ENCODE measurements around the gene TCERG1L.
"Not testable (repeated sequence)": the region's sequence is repeated elsewhere in the genome, so short reads cannot be mapped to it uniquely, and the experiment has no call there.

TCERG1L gene

DNA sequence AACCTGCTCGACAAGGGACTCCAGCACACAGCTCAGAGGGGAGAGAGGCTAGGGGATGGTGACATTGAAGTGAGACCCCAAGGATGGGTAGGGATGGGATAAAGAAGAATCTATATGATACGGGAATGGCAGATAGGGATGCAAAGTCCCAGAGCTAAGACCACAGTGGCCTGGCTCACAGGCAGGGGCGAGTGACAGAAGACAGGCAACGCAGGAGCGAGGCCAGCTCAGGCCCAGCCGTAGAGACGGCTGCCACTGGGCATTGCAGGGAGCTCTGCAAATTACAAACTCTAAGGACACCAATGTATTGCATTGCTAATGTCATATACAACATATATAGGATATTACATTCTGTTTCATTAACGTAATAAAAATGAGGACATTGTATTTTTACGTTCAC, 131.4 kb downstream of the TCERG1L start:
- DNase-seq = no peak

DNA sequence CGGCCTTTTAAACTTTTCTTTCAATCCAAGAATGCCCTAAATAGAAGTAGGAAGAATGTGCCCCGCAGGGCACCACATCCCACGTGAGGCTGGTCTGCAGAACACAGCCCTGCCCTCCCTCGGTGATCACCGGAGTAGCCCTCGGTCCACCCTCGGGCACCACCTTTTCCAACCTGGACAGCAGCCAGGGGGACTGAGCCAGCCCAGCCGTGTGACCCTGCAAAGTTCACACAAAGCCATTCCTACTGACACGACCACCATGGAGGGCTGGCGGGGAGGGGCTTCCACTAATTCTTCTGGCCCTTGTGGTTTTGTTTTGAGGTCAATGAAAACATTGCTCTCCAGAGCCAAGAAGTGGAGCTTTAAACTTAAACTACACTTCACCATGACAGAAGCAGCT, 132.2 kb downstream of the TCERG1L start:
- DNase-seq = no peak

DNA sequence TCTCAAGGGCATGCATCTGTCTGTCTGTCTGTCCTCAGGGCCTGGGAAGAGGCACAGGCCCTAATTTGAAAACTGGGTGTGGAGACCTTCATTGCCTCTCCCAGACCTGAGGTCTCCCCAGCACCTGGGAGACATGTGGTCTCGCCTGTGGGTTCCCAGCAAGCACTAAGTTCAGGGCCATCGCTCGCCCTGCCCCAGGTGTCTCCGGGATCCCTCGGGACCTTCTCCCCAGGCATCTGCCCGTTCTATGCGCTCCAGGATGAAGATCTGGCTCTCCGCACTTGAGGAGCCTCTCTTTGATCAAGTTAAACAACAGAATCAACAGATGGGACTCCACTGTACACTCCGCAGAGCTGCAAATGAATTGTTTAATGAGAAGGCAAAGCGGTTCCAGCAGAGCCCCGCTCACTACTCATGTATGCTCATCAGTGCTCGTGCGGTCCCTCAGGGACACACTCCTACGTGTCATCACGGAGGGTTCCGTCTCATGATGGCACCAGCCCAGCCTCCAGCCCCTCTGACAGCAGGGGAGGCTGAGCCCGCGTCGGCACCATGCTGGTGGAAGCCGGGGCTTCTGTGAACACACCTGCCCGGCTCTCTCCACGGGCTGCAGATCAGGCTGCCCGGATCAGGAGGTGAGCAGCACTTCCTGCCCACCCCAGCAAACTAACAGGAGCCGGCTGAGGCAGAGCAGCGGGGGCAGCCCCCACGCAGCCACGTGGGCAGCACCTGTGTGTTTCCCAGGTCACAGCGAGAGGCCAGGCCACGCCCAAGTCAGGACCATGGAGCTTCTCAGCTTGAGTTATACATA, 132.8 kb downstream of the TCERG1L start:
- DNase-seq = no peak

DNA sequence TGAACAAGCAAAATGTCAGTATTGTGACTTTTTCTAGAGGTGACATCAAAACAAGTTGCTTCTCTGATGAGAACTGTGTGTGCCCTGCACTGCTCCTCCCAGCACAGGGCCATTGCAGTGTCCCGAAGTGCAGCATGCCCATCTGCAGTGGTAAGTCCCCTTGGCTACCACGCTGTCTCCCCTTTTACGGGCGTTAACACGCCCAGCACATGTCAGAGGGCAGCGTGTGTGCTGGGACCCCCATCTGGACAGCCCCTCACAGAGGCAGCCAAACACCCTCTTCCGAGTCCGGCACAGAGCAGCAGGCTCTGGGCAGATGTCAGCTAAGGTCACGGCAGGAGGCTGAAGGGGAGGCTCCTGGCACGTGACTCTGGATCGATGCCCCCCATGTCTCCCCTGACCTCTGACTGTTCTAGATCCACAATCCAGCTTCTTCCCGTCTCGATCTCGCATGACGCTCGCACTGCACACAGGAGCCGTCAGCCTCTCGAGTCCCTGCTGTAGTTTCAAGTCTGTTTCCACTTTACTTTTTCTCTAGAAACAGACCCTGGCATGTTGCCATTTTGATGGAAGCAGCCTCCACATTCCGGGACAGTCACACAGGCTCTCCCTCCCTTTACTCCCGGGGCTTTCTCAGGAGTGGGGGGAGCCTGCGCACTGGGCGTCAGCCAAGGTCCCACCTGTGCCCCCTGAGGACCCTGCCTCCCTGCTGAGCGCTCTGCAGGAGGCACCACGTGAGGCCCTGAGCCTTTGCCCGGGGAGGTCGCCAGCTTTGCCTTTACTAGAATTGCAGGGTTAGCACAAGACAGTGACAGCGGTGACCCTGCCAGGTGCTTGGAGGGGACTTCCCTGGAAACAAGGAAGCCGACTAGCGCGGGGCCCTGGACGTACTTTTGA, 133.8 kb downstream of the TCERG1L start:
- DNase-seq = no peak

DNA sequence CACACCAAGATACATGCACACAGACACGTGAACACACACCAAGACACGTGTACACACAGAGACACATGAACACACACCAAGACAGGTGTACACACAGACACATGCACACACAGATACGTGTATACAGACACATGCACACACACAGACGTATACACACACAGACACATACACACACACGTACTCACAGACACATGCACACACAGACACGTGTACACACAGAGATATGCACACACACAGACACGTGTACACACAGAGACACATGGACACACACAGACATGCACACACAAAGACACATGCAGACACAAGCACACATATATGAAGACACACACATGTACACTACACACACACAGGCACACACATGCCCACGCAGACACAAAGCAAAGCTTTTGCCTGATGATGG, 134.6 kb downstream of the TCERG1L start:
- DNase-seq = no peak

DNA sequence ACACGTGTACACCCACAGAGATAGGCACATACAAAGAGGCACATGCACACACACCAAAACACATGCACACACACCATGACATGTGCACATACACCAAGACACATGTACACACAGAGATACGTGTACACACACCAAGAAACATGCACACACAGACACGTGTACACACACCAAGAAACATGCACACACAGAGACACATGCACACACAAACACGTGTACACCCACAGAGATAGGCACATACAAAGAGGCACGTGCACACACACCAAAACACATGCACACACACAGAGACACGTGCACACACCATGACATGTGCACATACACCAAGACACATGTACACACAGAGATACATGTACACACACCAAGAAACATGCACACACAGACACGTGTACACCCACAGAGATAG, 135.2 kb downstream of the TCERG1L start:
- DNase-seq = not testable (repeated sequence)

DNA sequence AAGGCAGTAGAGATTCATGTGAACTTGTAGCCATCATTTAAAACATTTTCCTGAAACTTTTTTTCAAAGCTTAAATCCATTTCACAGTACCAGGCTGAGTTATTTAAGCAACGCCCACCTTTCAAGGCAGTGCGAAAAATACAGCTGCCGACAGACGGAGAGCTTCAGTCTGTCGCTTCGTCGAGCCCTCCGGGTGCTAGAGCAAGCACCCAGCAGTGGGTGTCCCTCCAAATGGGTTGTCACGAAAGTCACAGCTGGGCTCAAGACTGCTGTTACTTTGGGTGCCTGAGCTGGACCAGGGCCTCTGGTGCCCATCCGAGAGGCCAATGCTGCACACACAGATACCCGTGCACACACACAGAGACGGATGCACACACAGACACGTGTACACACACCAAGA, 135.6 kb downstream of the TCERG1L start:
- no peak for DNase-seq

DNA sequence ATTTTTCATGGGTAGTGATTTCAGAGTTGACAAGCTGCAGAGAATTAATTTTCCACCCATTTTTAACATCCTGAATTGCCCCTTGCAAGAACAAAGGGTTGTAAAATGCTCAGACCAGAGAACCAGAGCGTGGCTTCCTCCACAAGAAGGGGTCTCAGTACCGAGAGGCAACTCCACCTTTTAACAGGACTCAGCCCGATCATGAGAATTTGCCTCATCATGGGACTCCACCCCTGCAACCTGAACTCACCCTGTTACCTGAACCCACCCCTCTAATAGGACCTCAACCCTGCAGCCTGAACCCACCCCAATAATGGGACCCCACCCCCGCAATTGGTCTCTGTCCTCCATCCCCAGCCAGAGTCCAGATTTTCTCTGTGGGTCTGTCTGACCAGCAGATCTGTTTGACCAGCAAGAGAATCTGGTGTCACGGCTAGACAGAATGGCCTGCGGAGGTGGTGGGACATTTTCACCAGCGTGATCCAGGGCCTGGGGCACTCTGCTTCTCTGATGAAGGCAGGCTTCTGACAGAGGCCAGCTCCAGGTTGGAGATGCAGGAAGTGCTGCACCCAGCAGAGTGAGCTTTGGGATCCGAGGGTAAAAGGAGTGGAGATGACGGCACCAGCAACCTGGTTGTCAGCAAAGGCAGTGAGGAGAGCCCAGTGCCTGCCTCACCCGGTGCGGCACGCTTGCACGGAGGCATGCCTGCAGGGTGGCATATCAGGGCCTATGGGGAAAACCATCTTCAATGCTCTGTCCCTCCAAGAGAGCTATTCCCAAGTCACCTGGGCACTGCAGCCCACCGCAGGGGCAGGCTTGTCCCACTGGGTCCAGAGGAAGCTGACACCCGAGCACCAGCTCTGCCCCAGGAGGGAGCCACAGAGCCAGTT, 136.6 kb downstream of the TCERG1L start:
- DNase-seq = no peak

DNA sequence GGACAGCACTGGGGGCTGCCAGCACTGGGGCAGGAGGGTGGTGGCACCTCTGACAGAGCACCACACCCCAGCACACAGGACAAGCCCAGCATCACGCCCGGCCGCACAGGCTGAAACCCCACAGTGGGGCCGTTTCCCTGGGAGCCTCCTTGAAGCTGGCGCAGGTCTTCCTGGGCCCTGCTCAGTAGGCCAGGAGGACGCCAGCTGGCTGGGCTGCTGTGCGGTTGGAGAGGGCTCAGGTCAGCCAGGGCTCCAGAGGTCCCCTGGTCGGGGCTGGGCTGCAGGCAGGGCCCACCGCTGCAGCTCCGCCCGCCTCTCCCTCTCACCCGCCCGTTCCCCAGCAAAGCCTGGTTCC, 137.3 kb downstream of the TCERG1L start:
- no peak for DNase-seq

DNA sequence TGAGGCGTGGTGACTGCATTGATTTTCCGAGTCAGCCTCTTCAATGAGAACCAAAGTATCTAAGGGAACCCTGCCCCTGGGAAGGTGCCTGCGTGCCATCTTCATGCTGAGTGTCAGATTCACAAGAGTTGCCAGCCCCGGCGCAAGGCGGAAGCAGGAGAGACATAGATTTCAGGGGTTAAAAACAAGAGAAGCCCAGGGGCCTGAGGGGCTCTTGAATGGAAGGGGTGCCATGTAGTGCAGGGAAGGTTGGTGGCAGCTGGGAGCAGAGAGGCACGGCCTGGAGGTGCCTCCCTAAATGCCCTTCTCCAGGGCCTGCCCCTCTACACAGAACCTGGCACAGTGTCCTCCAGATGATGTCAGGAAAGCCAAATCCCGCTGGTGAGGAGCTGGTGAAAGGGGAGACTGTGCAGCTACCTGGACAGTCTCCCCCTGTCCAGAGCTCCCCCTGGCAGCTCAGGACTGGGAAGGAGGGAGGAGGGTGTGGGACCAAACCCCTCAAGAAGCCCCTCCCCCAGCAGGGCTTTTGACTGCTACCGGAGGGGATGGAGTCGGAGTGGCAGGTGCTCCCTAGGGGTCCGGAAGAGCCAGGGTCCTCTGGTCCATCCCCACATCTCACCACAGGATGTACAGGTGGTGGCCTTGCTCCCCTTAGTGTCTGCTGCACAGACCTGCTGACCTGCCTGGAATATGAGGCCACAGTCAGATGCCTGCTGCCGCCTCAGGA, 137.9 kb downstream of the TCERG1L start:
- no peak for DNase-seq

DNA sequence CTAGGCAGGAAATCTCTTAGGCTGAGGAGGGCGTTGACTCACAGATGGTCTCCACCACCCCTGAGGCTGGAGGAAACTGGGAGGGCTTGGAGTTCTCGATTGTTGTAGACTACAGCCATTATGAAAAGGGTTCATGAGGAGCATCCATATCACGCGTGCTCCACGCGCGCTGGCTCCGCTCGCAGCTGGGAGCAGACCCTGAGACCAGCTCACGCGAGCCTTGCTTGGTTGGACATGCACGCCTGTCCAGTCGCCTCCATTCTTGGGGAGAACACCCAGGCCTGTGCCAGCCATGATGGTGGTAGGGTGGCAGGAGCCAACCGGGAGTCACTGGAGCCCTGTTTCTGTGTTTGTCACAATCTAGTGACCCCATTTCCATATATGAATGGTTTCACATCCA, 139.1 kb downstream of the TCERG1L start:
- DNase-seq = no peak

DNA sequence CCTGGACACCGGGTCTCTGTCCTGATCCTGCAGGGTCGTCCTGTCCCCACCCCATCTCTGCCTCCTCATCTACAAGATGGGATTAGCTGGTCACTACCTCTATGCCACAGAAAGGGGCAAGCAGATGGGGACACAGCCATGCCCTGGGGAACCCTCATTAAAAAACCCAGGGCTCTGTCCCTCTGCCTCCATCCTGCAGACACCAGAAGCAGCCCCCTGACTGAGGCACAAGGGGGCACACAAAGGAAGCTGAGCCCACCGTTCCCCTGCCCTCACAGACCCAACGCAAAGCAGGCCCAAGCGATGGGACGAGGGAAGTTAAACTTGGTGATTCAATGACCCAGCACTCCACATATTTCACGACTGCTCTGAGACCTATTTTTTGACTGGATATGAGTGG, 142.4 kb downstream of the TCERG1L start:
- DNase-seq = no peak

DNA sequence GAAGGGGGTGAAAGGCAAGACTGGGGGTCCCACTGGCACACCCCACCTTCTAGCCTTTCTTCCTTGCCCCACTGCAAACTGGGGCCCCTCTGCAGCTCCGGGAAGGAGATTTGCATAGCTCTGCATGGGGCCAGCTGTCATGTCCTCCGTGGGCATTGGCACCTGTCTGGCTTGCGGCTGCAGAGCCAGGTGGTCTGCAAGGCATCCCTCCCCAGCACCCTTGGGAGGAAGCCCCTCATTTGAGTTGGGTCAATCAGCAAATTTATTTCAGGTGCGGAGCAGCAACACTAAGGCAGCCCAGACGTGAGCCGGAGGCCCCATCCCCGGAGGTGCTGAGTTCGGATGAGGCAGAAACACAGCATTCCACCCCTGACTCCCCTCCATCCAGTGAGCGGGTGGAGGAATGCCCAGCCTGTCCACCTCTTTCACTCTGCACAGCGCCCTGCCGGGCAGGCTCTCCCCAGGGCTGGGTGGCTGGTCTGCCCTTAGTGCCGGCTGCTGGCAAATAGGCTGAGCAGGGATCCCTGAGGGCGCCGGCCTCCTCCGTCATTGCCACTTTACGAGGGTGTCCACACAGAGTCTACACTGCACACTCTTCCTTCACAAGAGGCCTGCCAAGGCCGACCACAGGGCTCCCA, 143.2 kb downstream of the TCERG1L start:
- DNase-seq = no peak

DNA sequence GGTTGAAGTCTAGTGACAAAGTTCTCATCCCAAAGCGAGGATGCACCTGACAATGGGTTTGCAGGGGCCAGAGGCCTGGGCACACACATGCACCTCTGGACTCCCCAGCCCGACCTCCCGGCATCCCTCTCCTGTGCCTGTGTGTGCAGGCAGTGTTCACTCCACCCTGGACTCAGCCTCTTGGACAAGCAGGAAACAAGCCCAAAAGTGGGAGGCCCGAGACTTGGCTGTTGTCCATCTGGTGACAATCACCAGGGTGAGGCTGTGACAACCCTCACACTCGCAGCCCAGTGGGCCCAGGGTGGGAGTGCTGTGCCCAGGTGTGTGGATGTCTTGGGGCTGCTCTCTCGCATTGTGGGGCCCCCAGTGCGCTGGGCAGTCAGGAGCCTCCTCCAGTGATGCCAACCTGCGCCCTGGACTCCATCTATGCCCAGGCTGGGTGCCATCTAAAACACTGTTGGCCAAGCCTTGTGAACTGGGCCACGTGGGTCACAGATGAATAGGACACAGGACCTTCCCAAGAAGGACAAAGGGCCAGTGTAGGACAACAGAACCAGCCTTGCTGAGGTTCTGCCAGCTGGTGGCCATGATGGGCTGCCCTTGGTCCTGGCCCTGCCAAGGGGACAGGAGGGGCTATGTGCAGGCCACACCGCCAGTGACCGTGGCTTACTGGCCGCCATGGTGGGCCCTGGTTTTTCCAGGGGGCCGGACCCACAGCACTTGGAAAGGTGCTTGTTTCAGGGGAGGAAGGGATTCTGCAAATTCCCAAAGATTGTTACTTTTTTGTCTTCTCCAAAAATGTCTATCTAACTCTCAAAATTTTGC, 144.3 kb downstream of the TCERG1L start:
- DNase-seq = no peak

DNA sequence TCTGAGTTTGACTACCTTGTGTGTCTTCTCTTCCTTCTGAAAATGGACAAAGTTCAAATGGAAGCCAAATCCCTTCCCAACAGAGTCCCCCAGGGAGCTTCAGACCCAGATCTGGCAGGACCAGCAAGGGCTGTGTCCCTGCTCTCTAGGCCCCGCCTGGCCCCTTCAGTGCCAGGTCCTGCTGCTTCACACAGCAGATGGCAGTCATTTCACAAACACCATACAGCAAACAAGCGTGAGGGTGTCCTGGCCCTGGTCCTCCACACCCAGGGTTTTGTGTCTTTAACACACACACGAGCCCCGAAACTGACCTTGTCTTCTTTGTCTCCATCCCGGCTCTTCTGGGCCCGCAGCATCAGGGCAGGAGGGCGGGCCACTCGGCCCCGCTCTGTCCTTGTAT, 145.0 kb downstream of the TCERG1L start:
- DNase-seq = no peak

DNA sequence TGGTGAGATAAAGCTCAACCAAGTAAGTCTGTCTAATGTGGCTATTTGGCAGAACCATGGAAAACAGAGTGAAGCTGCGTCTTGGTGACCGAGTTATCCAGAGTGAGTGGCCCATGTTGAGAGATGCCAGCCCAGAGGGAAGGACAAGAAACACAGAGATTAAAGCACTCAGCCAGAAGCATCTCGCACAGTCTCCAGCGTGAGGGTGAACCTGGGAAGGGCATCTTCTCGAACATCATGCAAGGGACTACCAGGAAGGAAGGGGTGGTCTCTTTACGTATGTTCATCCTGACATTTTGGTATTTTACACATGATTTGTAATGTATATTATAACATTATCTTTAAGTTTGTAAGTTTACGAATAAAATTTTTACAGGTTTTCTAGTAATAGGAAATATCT, 146.4 kb downstream of the TCERG1L start:
- no peak for DNase-seq

DNA sequence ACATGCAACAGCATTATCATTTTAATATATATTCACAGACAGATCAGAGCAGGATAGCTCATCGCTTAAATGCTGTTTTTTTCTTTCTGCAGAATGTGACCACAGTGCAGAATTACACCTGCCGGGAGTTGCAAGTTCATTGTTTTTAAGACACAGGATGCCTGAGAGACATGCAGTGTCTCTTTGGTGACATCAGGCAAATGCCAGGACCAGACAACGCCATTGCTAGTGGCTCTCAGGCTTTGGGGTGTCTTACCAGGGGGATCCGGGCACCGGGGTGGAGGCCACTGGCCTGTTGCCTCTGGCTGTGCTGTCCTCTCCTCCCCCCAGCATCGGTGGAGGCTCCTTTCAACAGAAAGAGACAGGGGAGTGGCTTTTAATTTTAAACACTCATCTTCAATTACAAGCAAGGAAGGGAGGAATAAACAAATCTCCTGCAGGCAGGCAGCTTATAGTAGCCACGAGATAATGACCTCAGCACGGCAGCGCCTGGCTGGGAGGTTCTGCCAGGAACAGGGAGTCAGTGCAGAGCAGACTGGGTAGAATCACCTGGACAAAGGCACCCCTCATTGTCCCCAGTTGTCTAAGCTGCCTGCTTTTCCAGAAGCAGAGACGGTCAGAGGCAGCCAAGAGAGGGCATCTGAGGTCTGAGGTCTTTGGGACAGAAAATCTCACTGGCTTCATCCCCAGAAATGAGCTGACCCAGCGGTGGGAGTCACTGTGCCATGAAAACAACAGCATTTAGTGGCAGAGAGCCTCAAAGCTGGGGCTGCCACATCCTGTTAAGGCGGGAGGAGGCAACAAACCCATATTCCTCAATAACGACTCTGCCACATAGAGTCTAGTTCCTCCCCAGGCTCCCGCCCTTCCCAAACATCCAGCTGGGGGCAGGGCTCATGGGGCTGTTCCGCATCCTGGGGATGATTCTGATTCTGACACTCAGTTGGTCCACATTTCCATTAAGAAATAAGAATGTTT, 148.4 kb downstream of the TCERG1L start:
- no peak for DNase-seq

DNA sequence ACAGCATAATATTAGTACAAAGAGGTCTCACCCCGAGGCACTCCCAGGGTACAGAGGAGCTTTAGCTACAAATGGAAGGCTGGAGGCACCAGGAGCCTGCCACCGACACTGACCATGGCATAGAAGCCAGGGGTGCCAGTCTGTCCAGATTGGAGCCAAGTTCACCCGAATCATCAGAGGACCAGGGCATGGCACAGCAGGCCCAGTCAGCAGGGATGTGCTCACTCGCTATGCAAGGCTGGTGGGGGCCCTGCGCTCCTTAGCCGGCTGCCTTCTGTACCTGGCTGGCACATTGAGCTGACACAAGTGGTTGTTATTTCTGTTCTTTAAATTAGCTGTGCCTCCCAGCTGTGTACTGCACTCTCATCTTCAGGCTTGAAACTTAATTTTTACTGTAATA, 149.3 kb downstream of the TCERG1L start:
- no peak for DNase-seq

DNA sequence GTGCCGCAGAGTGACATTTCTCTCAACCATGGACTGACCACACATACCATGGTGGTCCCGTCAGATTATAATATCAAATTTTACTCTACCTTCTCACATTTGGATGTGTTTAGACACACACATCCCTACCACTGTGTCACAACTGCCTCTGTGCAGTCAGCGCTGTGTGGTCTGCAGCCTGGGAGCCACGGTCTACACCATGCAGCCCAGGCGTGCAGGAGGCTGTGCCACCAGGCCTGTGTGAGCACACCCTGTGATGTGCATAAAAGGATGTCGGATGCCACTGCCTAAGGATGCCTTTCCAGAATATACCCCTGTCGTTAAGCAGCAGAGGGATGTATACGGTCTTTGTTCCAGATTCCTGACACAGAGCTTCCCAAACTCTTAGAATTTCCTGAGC, 150.4 kb downstream of the TCERG1L start:
- DNase-seq = no peak

All from hippocampal formation (tissue), 2 donors.